K562 (cell line): ENCODE data around the gene MAN2A1. TPM values are rescaled to one million over a fixed set of nuclear protein-coding genes. Genes with fewer than 3 reads are reported as not detected.

Experiments used
- ATAC-seq: fragments of 200-7000 bp; cut with Tn5 transposase; 3 replicates; pipeline ENCODE4 v1.9.1; 2020; ENCODE audit warnings: moderate library complexity
- BruUV-seq: library from RNA; stranded (reverse); fragments of 400-500 nt; replicated peaks from 2 replicates; lab custom pipeline; 2021; lab: Mats Ljungman, UMichigan
- CTCF ChIA-PET: fragments of 300-600 bp; formaldehyde crosslinking; extraction: SDS; loops from one replicate; lab custom pipeline; 2021; ENCODE audit warnings: low intra/inter-chr PET ratio; lab: Yijun Ruan, JAX
- POLR2A ChIA-PET: fragments of 300-600, 350-650 bp; sonication (Branson Sonifier 250); formaldehyde crosslinking; extraction: SDS; loops from one replicate; lab custom pipeline; 2021; ENCODE audit warnings: antibody characterized with exemption, inconsistent platforms; lab: Yijun Ruan, JAX
- DNase-seq, 4 experiments: peaks; one replicate each; pipeline versions ENCODE4 v3.0.0 to v3.0.0-alpha.2; 2011 to 2018; ENCODE audit warnings: low spot score in 3 of 4, mixed read lengths in 3 of 4; ENCODE audit errors: extremely low read depth in 1 of 4
- FAIRE-seq: peaks from 2 replicates; lab custom pipeline; 2011; peaks lifted over from hg19 to GRCh38; lab: Jason Lieb, UNC
- H2AFZ ChIP-seq: 2 replicates; pipeline ENCODE4 v1.6.0; 2011; ENCODE audit warnings: low read depth, low read length, control low read depth, inconsistent platforms
- H3K27ac ChIP-seq: fragments of 200-600 bp; 3 replicates; pipeline ENCODE4 v1.8.0; 2011; ENCODE audit warnings: low read depth, mild to moderate bottlenecking, control low read depth, inconsistent platforms, low read length, moderate library complexity, mixed read lengths; ENCODE audit errors: extremely low read depth
- H3K27me3 ChIP-seq, 2 experiments: fragments of 300-600 bp in 1 of 2; 2 replicates in 1 of 2; 3 replicates in 1 of 2; pipeline versions ENCODE4 v1.6.0 to v1.8.0; 2011; ENCODE audit warnings: inconsistent platforms in 2 of 2, low read length in 2 of 2, mild to moderate bottlenecking in 1 of 2, mixed read lengths in 1 of 2, moderate library complexity in 1 of 2; ENCODE audit not compliant: control insufficient read depth in 2 of 2, insufficient read depth in 2 of 2
- H3K36me3 ChIP-seq: fragments of 300-600 bp; 3 replicates; pipeline ENCODE4 v1.8.0; 2011; ENCODE audit warnings: mild to moderate bottlenecking, low read length, inconsistent platforms; ENCODE audit not compliant: control insufficient read depth, insufficient read depth
- H3K4me1 ChIP-seq, 2 experiments: fragments of 200-600 bp in 1 of 2; replicated peaks in 1 of 2; 2 replicates in 1 of 2; 3 replicates in 1 of 2; pipeline versions ENCODE4 v1.5.1 to v1.8.0; 2011; ENCODE audit warnings: inconsistent platforms in 2 of 2, low read length in 2 of 2, mild to moderate bottlenecking in 1 of 2, mixed read lengths in 1 of 2, moderate library complexity in 1 of 2; ENCODE audit not compliant: control insufficient read depth in 2 of 2, insufficient read depth in 2 of 2
- H3K4me2 ChIP-seq: 2 replicates; pipeline ENCODE4 v1.6.1; 2011; ENCODE audit warnings: low read length, control low read depth, inconsistent platforms, mixed read lengths; ENCODE audit not compliant: insufficient read depth
- H3K4me3 ChIP-seq: fragments of 200-600 bp; sonication (generic), shearing (Covaris generic); 2 replicates; pipeline ENCODE4 v1.5.1; 2016; ENCODE audit warnings: control low read depth, inconsistent platforms
- H3K79me2 ChIP-seq: fragments of 200-600 bp; 3 replicates; pipeline ENCODE4 v1.8.0; 2011; ENCODE audit warnings: low read length, inconsistent platforms; ENCODE audit not compliant: control insufficient read depth, insufficient read depth
- H3K9ac ChIP-seq, 2 experiments: 2 replicates each; pipeline versions ENCODE4 v1.6.0 to v1.6.1; 2011; ENCODE audit warnings: low read depth in 2 of 2, low read length in 2 of 2, control low read depth in 1 of 2, inconsistent platforms in 1 of 2, mild to moderate bottlenecking in 1 of 2, mixed read lengths in 1 of 2; ENCODE audit not compliant: insufficient read depth in 1 of 2
- H3K9me1 ChIP-seq: one replicate; pipeline ENCODE4 v1.6.0; 2011; ENCODE audit warnings: inconsistent platforms, mild to moderate bottlenecking, low read length, moderate library complexity; ENCODE audit not compliant: control insufficient read depth, insufficient read depth
- H3K9me3 ChIP-seq: replicated peaks from 2 replicates; pipeline ENCODE4 v1.5.1; 2011; ENCODE audit warnings: low read depth, low read length, inconsistent platforms; ENCODE audit not compliant: control insufficient read depth, insufficient read depth
- H4K20me1 ChIP-seq: replicated peaks from 2 replicates; pipeline ENCODE4 v1.6.1; 2011; ENCODE audit warnings: low read length, inconsistent platforms, mixed read lengths; ENCODE audit not compliant: control insufficient read depth, insufficient read depth
- ATF6 ChIP-seq: sonication (generic); formaldehyde crosslinking; IDR thresholded peaks from 2 replicates; pipeline ENCODE4 v1.4.0; 2020; ENCODE audit warnings: mild to moderate bottlenecking, missing genetic modification reagents
- CREB5 ChIP-seq: fragments of 250-450 bp; sonication (Bioruptor Pico); IDR thresholded peaks from 2 replicates; pipeline ENCODE4 v1.5.0; 2020; ENCODE audit warnings: mild to moderate bottlenecking
- ESRRB ChIP-seq: fragments of 250-450 bp; sonication (Bioruptor Pico); IDR thresholded peaks from 2 replicates; pipeline ENCODE4 v1.5.0; 2020; ENCODE audit warnings: mild to moderate bottlenecking, moderate library complexity, borderline replicate concordance
- GABPB2 ChIP-seq: fragments of 250-450 bp; sonication (Bioruptor Pico); conservative IDR thresholded peaks from 2 replicates; pipeline ENCODE4 v1.5.1; 2021; ENCODE audit warnings: mild to moderate bottlenecking
- MTF1 ChIP-seq: fragments of 250-450 bp; sonication (Bioruptor Pico); IDR thresholded peaks from 2 replicates; pipeline ENCODE4 v1.9.0; 2021; ENCODE audit warnings: moderate library complexity, mild to moderate bottlenecking, inconsistent platforms, borderline replicate concordance
- NR0B1 ChIP-seq: fragments of 450-650 bp; IDR thresholded peaks from one replicate; pipeline ENCODE4 v1.6.1; 2018; ENCODE audit warnings: mild to moderate bottlenecking, moderate library complexity; ENCODE audit not compliant: partially characterized antibody
- PREB ChIP-seq: sonication (generic); formaldehyde crosslinking; IDR thresholded peaks from 2 replicates; pipeline ENCODE4 v1.8.1; 2023; ENCODE audit warnings: mild to moderate bottlenecking, missing genetic modification reagents
- RBFOX2 ChIP-seq: fragments of 200-400 bp; formaldehyde crosslinking; IDR thresholded peaks from 2 replicates; pipeline ENCODE4 v1.6.1; 2017; ENCODE audit warnings: low read depth, mild to moderate bottlenecking, low read length, moderate library complexity
- WHSC1 ChIP-seq: IDR thresholded peaks from one replicate; pipeline ENCODE4 v1.6.1; 2012; ENCODE audit warnings: low read length, control low read depth, inconsistent platforms
- ZNF24 ChIP-seq: fragments of 450-650 bp; IDR thresholded peaks from 2 replicates; pipeline ENCODE4 v1.6.1; 2016
- ZNF395 ChIP-seq: fragments of 200-800 bp; sonication (Bioruptor generic); IDR thresholded peaks from 2 replicates; pipeline ENCODE4 v1.6.1; 2017; ENCODE audit warnings: missing genetic modification characterization, missing compliant biosample characterization
- ZNF449 ChIP-seq: fragments of 250-450 bp; sonication (Bioruptor Pico); IDR thresholded peaks from 2 replicates; pipeline ENCODE4 v1.8.0; 2022; ENCODE audit warnings: moderate library complexity, mild to moderate bottlenecking, inconsistent platforms
- ZNF75A ChIP-seq: fragments of 450-650 bp; formaldehyde crosslinking; IDR thresholded peaks from 2 replicates; pipeline ENCODE4 v1.4.0; 2020; ENCODE audit warnings: mild to moderate bottlenecking
- WGBS: fragments of 100-300 bp; shearing (Covaris generic); methylation state at CpG from one replicate; pipeline ENCODE4 v1.1.6; 2016; ENCODE audit warnings: low coverage, mixed read lengths; ENCODE audit not compliant: insufficient coverage; ENCODE audit errors: missing lambda C conversion rate; 5-methylcytosine and 5-hydroxymethylcytosine counted together
- in situ Hi-C: fragments of 300-500 bp; cut with MboI; formaldehyde crosslinking; loops from 4 replicates; pipeline ENCODE4 v1.15.0; 2018; ENCODE audit warnings: inconsistent platforms, mixed read lengths
- intact Hi-C: fragments of 100-400 bp; cut with micrococcal nuclease; formaldehyde crosslinking; loops from 2 replicates; pipeline ENCODE4 v1.14.2; 2022
- polyA plus RNA-seq, 8 experiments: library from polyadenylated mRNA; depleted of rRNA in 4 of 8; stranded (reverse) in 5 of 8; unstranded in 3 of 8; fragments of >200 nt; fragmentation: Nextera tagmentation in 2 of 8; fragmentation: Illumina TruSeq in 1 of 8; extraction: Ambion mirVana in 2 of 8; extraction: Trizol in 1 of 8; gene quantifications; 2 replicates each; pipeline versions ENCODE4 v1.2.1 to v1.2.3, GENCODE V29; 2011 to 2014; ENCODE audit warnings: inconsistent platforms in 1 of 8, missing spikeins in 1 of 8
- total RNA-seq, 7 experiments: library from RNA; depleted of rRNA in 6 of 7; stranded (reverse); fragments of >200 nt in 6 of 7; fragmentation: Illumina TruSeq in 2 of 7; extraction: Trizol in 2 of 7; gene quantifications; 2 replicates each; pipeline versions ENCODE4 v1.2.1 to v1.2.3, GENCODE V29; 2011 to 2021; ENCODE audit warnings: low replicate concordance in 1 of 7

Gene MAN2A1
- total and polyA plus RNA-seq, 9 of the 15 experiments (the other 6 are each of a cell fraction or from before 2014, with no cell fraction given), result 5.2 to 32.0 (median 19.8) TPM

GRCh38 chr5:109853377-109853776, 163.7 kb downstream of the MAN2A1 start:
- Histone ChIP-seq H2AFZ (no peak overlapping the region), H3K79me2 (no peaks in the 10 kb centered on the region), H3K9ac (no peak overlapping the region), H3K4me1 (no peaks in the 10 kb centered on the region), H3K9me1 (no peaks in the 10 kb centered on the region), H3K9me3 (no peaks in the 10 kb centered on the region), H3K4me3 (no peak overlapping the region), H3K36me3 (peaks cover 40% of the 10 kb centered on the region; the same call in 2 of the 3 replicates), H4K20me1 (no peaks in the 10 kb centered on the region), H3K27me3 (no peaks in the 10 kb centered on the region), H3K27ac (no peak overlapping the region), H3K4me2 (no peak overlapping the region)
- no peak for ATAC-seq
- TF ChIP-seq GABPB2 (CRISPR knock-in tag), result no peak
- TF ChIP-seq ZNF75A (CRISPR knock-in tag), result no peak
- TF ChIP-seq RBFOX2, result no peak
- no peak for TF ChIP-seq NR0B1
- TF ChIP-seq ZNF449 (CRISPR knock-in tag), result no peak
- no peak for TF ChIP-seq WHSC1
- no peak for TF ChIP-seq ZNF395 (CRISPR knock-in tag)
- no peak for TF ChIP-seq CREB5 (CRISPR knock-in tag)
- TF ChIP-seq ESRRB, result no peak
- TF ChIP-seq ATF6, result no peak
- no peak for TF ChIP-seq MTF1 (CRISPR knock-in tag)
- no peak for TF ChIP-seq PREB
- TF ChIP-seq ZNF24, result no peak
- no TSS peak for BruUV-seq
- FAIRE-seq, result no peak
- ChIA-PET CTCF (no interaction called here), POLR2A (interaction anchor here (0.7 kb wide), 1 partner anchor 17 kb away, joined by 3 read pairs; no protein-coding TSS in a partner anchor)
- in situ Hi-C loops (no loop called here), intact Hi-C loops (no loop called here)
- 58% methylated on average over 3 of the region's 3 CpGs for WGBS
- no peak for DNase-seq
